Rectal smooth muscle tissue (tissue), 1 donor: ENCODE data around the gene RPN2.
A peak's percentile ranks its signal among the peaks of the same experiment; 100 is the strongest.

Source experiments
- H3K27ac ChIP-seq: one replicate; pipeline ENCODE4 v1.7.0; 2013; ENCODE audit warnings: low read depth, low read length, inconsistent platforms
- H3K27me3 ChIP-seq: one replicate; pipeline ENCODE4 v1.7.0; 2013; ENCODE audit warnings: low read length; ENCODE audit not compliant: control insufficient read depth, insufficient read depth
- H3K36me3 ChIP-seq: one replicate; pipeline ENCODE4 v1.7.0; 2013; ENCODE audit warnings: low read length; ENCODE audit not compliant: control insufficient read depth, insufficient read depth
- H3K4me1 ChIP-seq: one replicate; pipeline ENCODE4 v1.7.0; 2013; ENCODE audit warnings: low read length; ENCODE audit not compliant: control insufficient read depth, insufficient read depth
- H3K4me3 ChIP-seq: one replicate; pipeline ENCODE4 v1.7.0; 2013; ENCODE audit warnings: low read length
- H3K9ac ChIP-seq: one replicate; pipeline ENCODE4 v1.7.0; 2013; ENCODE audit warnings: low read length

RPN2 gene

GRCh38 chr20:37283530-37284195 is 104.5 kb downstream of the RPN2 start:
- Histone ChIP-seq H3K36me3 (no peaks in the 10 kb centered on the region), H3K4me1 (peaks cover 5% of the 10 kb centered on the region), H3K27ac (no peak overlapping the region), H3K4me3 (no peak overlapping the region), H3K27me3 (no peaks in the 10 kb centered on the region), H3K9ac (no peak overlapping the region)

DNA sequence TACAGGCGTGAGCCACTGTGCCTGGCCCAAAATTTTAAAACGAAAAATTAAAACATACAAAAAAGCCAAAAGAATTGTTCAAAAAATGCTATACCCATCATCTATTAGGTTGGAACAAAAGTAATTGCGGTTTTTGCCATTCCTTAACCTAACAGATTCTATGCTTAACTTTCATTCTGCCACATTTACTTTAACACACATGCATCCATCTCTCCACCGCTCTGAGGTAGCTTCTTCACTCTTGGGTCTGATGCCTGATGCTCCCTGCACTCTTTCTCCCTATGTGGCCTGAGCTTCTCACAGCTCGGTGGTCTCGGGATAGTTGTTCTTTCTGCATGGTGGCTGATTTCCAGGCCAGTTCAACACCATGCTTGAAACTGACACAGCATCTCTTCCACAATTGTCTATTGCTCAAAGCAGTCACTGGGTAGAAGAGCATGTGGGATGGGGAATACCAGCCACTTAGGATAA is 105.6 kb downstream of the RPN2 start:
- no peak overlapping the region for H3K4me3 ChIP-seq
- H3K4me1 ChIP-seq, result peaks cover 5% of the 10 kb centered on the region
- H3K9ac ChIP-seq, result no peak overlapping the region
- no peak overlapping the region for H3K27ac ChIP-seq
- H3K36me3 ChIP-seq, result no peaks in the 10 kb centered on the region
- no peaks in the 10 kb centered on the region for H3K27me3 ChIP-seq

GRCh38 chr20:37285664-37286374 is 106.7 kb downstream of the RPN2 start:
- H3K36me3 ChIP-seq, result no peaks in the 10 kb centered on the region
- H3K9ac ChIP-seq, result no peak overlapping the region
- H3K27me3 ChIP-seq, result no peaks in the 10 kb centered on the region
- no peak overlapping the region for H3K27ac ChIP-seq
- H3K4me3 ChIP-seq, result no peak overlapping the region
- H3K4me1 ChIP-seq, result peaks cover 8% of the 10 kb centered on the region

DNA sequence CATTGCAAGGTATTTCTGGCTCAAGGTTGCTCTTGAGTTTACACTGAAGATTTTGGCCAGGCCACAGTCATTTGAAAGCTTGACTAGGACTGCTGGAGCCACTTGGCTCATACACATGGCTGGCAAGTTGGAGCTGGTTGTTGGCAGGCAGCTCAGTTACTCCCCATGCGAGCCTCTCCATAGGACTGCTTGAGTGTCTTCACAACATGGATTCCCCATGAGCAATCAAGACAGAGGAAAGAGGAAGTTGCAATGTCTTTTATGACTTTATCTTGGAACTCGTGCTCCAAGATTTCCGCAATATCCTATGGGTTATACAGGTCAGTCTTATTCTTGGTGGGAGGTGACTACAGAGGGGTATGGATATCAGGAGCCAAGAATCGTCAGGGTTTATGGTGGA is 109.0 kb downstream of the RPN2 start:
- no peak overlapping the region for H3K9ac ChIP-seq
- H3K4me3 ChIP-seq, result no peak overlapping the region
- peaks cover 4% of the 10 kb centered on the region for H3K4me1 ChIP-seq
- no peaks in the 10 kb centered on the region for H3K27me3 ChIP-seq
- H3K27ac ChIP-seq, result no peak overlapping the region
- H3K36me3 ChIP-seq, result no peaks in the 10 kb centered on the region

DNA sequence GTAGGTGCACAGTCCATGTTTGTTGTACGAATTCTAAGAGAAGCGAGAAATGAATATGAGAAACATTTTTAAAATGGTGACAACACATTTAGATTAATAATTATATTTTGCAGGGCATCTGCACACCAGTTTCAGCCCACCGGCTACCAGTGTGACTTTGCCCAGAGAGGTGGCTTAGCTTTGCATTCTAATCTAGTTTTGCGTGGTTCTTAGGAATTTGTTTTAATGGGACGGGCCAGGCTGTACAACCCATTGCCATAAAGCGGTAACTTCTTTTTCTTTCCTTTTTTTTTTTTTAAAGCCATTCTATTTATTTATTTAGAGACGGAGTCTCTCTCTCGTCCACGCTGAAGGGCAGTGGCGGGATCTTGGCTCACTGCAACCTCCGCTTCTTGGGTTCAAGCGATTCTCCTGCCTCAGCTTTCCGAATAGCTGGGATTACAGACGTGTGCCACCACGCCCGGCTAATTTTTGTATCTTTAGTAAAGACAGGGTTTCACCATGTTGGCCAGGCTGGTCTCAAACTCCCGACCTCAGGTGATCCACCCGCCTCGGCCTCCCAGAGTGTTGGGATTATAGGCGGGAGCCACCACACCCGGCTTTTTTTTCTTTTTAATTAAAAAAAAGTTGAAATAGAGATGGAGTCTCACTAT is 111.2 kb downstream of the RPN2 start:
- H3K9ac ChIP-seq, result peak overlapping the region; percentile 11
- no peaks in the 10 kb centered on the region for H3K36me3 ChIP-seq
- H3K4me1 ChIP-seq, result peaks cover 15% of the 10 kb centered on the region
- peak overlapping the region; percentile 93 for H3K4me3 ChIP-seq
- H3K27ac ChIP-seq, result peak overlapping the region; percentile 87
- H3K27me3 ChIP-seq, result no peaks in the 10 kb centered on the region
